ENCODE measurements around the gene MED29.

DNA sequence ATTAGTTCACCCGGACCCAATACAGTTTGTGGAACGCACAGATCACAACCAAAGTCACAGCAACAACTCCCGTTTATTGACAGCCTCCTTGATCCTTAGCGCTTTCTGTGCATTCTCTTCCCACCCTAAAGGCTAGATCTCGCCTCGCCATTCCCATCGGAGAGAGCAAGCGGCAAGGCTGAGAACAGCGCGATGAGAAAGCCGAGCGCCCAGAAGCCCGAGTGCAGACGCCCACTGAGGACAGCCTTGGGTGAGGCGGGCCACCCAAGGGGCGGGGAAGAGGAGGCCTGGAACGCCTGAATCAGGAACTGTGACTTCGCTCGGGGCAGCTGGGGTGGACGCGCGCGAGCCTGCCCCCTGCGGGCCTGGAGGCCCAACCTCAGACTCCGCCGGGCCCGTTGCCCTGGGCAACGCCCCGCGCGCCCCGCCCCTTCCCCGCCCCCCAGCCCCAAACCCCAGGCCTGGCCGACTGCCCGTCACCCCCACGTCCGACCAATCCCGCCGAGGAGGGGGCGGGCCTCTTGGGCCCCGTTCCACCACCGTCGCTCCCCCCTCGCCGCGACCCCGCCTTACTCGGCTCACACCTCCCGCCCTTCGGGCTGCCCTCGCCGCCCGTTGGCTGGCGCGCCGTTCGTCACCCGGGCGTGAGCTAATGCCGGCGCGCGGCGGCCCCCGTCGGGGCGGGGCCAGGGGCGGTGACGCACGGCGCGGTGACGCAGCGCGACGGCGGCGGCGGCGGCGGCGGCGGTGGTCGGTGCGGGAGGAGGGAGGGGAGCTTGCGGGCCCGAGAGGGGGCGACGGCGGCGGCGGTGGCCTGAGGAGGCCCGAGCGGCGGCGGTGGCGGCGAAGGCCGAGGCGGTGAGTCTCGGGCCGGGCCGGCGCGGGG, 49.2 kb upstream of the MED29 start, which contains the start of gene SAMD4B:
- TF ChIP-seq, protein P1, sequence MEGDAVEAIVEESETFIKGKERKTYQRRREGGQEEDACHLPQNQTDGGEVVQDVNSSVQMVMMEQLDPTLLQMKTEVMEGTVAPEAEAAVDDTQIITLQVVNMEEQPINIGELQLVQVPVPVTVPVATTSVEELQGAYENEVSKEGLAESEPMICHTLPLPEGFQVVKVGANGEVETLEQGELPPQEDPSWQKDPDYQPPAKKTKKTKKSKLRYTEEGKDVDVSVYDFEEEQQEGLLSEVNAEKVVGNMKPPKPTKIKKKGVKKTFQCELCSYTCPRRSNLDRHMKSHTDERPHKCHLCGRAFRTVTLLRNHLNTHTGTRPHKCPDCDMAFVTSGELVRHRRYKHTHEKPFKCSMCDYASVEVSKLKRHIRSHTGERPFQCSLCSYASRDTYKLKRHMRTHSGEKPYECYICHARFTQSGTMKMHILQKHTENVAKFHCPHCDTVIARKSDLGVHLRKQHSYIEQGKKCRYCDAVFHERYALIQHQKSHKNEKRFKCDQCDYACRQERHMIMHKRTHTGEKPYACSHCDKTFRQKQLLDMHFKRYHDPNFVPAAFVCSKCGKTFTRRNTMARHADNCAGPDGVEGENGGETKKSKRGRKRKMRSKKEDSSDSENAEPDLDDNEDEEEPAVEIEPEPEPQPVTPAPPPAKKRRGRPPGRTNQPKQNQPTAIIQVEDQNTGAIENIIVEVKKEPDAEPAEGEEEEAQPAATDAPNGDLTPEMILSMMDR (IDR thresholded peaks at IDR 0.05): peak; percentile 75 to 94 (median 88)
- peak; percentile 96 to 98 for TF ChIP-seq POLR2A (IDR thresholded peaks at IDR 0.05)

Data from Peyer's patch (tissue), 4 donors.